Muscle of leg (tissue), 11 donors: ENCODE data around the gene MEG3. TPM values are rescaled to one million over a fixed set of nuclear protein-coding genes. Genes with fewer than 3 reads are reported as not detected.

ENCODE experiments used
- DNase-seq: peaks from one replicate; pipeline ENCODE4 v3.0.0; 2013
- H3K27ac ChIP-seq: one replicate; pipeline ENCODE4 v1.5.1; 2013; ENCODE audit warnings: mild to moderate bottlenecking, low read length, control low read depth
- H3K27me3 ChIP-seq: one replicate; pipeline ENCODE4 v1.6.1; 2013; ENCODE audit warnings: low read length; ENCODE audit not compliant: control insufficient read depth, insufficient read depth
- H3K36me3 ChIP-seq: one replicate; pipeline ENCODE4 v1.6.1; 2013; ENCODE audit warnings: low read length; ENCODE audit not compliant: control insufficient read depth, insufficient read depth
- H3K4me1 ChIP-seq: one replicate; pipeline ENCODE4 v1.6.1; 2013; ENCODE audit warnings: low read length; ENCODE audit not compliant: control insufficient read depth, insufficient read depth
- H3K4me3 ChIP-seq: one replicate; pipeline ENCODE4 v1.5.1; 2013; ENCODE audit warnings: low read length, control low read depth
- H3K9me3 ChIP-seq: replicated peaks from 2 replicates; pipeline ENCODE4 v1.6.1; 2013; ENCODE audit warnings: low read depth, low read length; ENCODE audit not compliant: control insufficient read depth
- whole genome bisulfite sequencing: methylation state at CpG from one replicate; pipeline ENCODE4 v1.1.5; 2013; ENCODE audit warnings: missing lambda C conversion rate; ENCODE audit not compliant: insufficient coverage; 5-methylcytosine and 5-hydroxymethylcytosine counted together
- polyA plus RNA-seq, 8 donors: library from polyadenylated mRNA; unstranded; fragments of 120-200 nt; gene quantifications; one replicate each; pipeline versions ENCODE4 v1.2.1 to v1.2.3, GENCODE V29; 2013; ENCODE audit warnings: inconsistent platforms in 1 of 8, low replicate concordance in 1 of 8; ENCODE audit not compliant: insufficient read length in 8 of 8, insufficient read depth in 1 of 8
- total RNA-seq: library from RNA; stranded (reverse); fragments of 120-200 nt; gene quantifications from one replicate; pipeline ENCODE4 v1.2.4, GENCODE V29; 2013

Gene MEG3
- total and polyA plus RNA-seq, 9 donors: 2,107 to 7,026 (median 3,453) TPM

GRCh38 chr14:100828031-100828769 is 2.3 kb downstream of the MEG3 start:
- H3K27me3 ChIP-seq: no peaks in the 10 kb centered on the region
- peak overlapping the region; percentile 96 for H3K27ac ChIP-seq
- peaks cover 49% of the 10 kb centered on the region for H3K36me3 ChIP-seq
- H3K4me3 ChIP-seq: peak overlapping the region; percentile 83
- peaks cover 2% of the 10 kb centered on the region for H3K9me3 ChIP-seq
- peak; percentile 88 for DNase-seq
- 63% methylated on average over 26 of the region's 26 CpGs for WGBS
- peaks cover 51% of the 10 kb centered on the region for H3K4me1 ChIP-seq

GRCh38 chr14:100830681-100831080 is 4.8 kb downstream of the MEG3 start:
- Histone ChIP-seq H3K4me3 (peak overlapping the region; percentile 4), H3K36me3 (peaks cover 69% of the 10 kb centered on the region), H3K27me3 (no peaks in the 10 kb centered on the region), H3K4me1 (peaks cover 47% of the 10 kb centered on the region), H3K27ac (peak overlapping the region; percentile 58), H3K9me3 (peaks cover 2% of the 10 kb centered on the region)
- peak; percentile 26 for DNase-seq
- 62% methylated on average over 5 of the region's 8 CpGs for WGBS

- no peaks in the 10 kb centered on the region for H3K9me3 ChIP-seq
- peaks cover 86% of the 10 kb centered on the region for H3K36me3 ChIP-seq
- peaks cover 63% of the 10 kb centered on the region for H3K4me1 ChIP-seq
- H3K27me3 ChIP-seq: no peaks in the 10 kb centered on the region
- no peak overlapping the region for H3K4me3 ChIP-seq
- peak overlapping the region; percentile 60 for H3K27ac ChIP-seq
- peak; percentile 17 for DNase-seq
- WGBS: 79% methylated on average over 15 of the region's 21 CpGs
Observed at GRCh38 chr14:100832311-100832960, 6.5 kb downstream of the MEG3 start.

- Histone ChIP-seq H3K9me3 (no peaks in the 10 kb centered on the region), H3K27me3 (no peaks in the 10 kb centered on the region), H3K27ac (peak overlapping the region; percentile 16), H3K4me1 (peaks cover 74% of the 10 kb centered on the region), H3K4me3 (no peak overlapping the region), H3K36me3 (peaks cover 93% of the 10 kb centered on the region)
- DNase-seq: peak; percentile 33
- WGBS: 80% methylated on average over 9 of the region's 15 CpGs
Observed at GRCh38 chr14:100834082-100834793, 8.3 kb downstream of the MEG3 start.

DNA sequence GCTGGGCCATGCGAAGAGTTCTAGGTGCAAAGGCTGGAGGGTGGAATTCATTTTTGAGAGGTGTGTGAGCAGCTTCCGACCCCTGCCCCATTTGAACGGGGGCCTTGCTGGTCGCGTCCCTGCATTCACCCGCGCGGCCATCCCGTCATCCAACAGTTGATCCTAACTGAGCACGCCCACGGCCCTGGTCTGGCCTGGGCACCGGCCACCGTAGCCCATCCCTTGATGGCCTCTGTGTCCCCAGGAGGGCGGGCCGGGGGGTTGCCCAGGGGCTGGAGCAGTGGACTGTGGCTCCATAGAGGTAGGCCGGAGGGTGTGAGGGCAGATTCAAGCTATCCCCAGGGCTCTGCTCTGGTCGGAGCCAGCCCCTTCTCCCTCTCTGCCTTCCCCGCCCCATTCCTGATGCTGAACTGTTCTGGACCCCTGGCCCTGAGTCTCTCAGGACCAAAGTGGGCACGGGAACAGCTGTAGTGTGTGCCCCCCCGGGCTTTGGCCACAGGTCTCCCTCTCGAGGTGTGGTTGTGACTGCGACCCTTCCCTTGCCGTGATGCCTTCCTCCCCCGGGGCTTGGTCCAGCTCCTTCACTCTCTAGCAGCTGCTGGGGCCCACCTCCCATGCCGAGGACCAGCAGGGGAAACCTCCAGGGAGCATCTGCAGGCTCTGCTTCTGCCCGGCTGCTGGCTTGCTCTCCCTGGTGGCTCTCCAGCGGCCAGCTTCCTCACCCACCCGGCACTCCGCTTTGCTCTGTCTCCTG is 9.1 kb downstream of the MEG3 start:
- Histone ChIP-seq H3K27ac (peak overlapping the region; percentile 2), H3K4me3 (no peak overlapping the region), H3K27me3 (no peaks in the 10 kb centered on the region), H3K36me3 (peaks cover 92% of the 10 kb centered on the region), H3K9me3 (no peaks in the 10 kb centered on the region), H3K4me1 (peaks cover 76% of the 10 kb centered on the region)
- no peak for DNase-seq
- WGBS: 74% methylated on average over 25 of the region's 29 CpGs

GRCh38 chr14:100835548-100836310 is 9.8 kb downstream of the MEG3 start:
- Histone ChIP-seq H3K4me3 (no peak overlapping the region), H3K9me3 (no peaks in the 10 kb centered on the region), H3K27me3 (no peaks in the 10 kb centered on the region), H3K36me3 (peaks cover 93% of the 10 kb centered on the region), H3K4me1 (peaks cover 78% of the 10 kb centered on the region), H3K27ac (peak overlapping the region; percentile 83)
- no peak for DNase-seq
- 78% methylated on average over 13 of the region's 24 CpGs for WGBS

GRCh38 chr14:100836311-100836805 is 10.4 kb downstream of the MEG3 start:
- H3K27ac ChIP-seq: peak overlapping the region; percentile 83
- no peak for DNase-seq
- no peaks in the 10 kb centered on the region for H3K27me3 ChIP-seq
- no peaks in the 10 kb centered on the region for H3K9me3 ChIP-seq
- H3K36me3 ChIP-seq: peaks cover 93% of the 10 kb centered on the region
- 91% methylated on average over 7 of the region's 12 CpGs for WGBS
- peaks cover 79% of the 10 kb centered on the region for H3K4me1 ChIP-seq
- no peak overlapping the region for H3K4me3 ChIP-seq

- 52% methylated on average over 15 of the region's 26 CpGs for WGBS
- Histone ChIP-seq H3K4me3 (no peak overlapping the region), H3K9me3 (no peaks in the 10 kb centered on the region), H3K27ac (peak overlapping the region; percentile 83), H3K4me1 (peaks cover 87% of the 10 kb centered on the region), H3K27me3 (no peaks in the 10 kb centered on the region), H3K36me3 (peaks cover 93% of the 10 kb centered on the region)
- peak; percentile 80 for DNase-seq
Observed at GRCh38 chr14:100836941-100837804, 11.3 kb downstream of the MEG3 start.
